Left ventricle myocardium inferior (tissue), 1 donor: Measurements from ENCODE around the gene COPS4. TPM values are rescaled to one million over a fixed set of nuclear protein-coding genes. Genes with fewer than 3 reads are reported as not detected.

ENCODE experiments used
- DNase-seq: peaks from one replicate; pipeline ENCODE4 v3.0.0-alpha.2; 2020
- H3K27ac ChIP-seq: fragments of 200-600 bp; replicated peaks from 2 replicates; pipeline ENCODE4 v1.8.0; 2021
- H3K27me3 ChIP-seq: fragments of 200-600 bp; 2 replicates; pipeline ENCODE4 v1.8.0; 2021; ENCODE audit warnings: low read depth
- H3K36me3 ChIP-seq: fragments of 200-600 bp; 2 replicates; pipeline ENCODE4 v1.8.0; 2021
- H3K4me1 ChIP-seq: fragments of 200-600 bp; 2 replicates; pipeline ENCODE4 v1.8.0; 2021
- H3K4me3 ChIP-seq: fragments of 200-600 bp; 2 replicates; pipeline ENCODE4 v1.8.0; 2021; ENCODE audit warnings: mild to moderate bottlenecking, moderate library complexity
- H3K9me3 ChIP-seq: fragments of 200-600 bp; replicated peaks from 2 replicates; pipeline ENCODE4 v1.8.0; 2021
- intact Hi-C: fragments of 100-400 bp; cut with micrococcal nuclease; formaldehyde crosslinking; loops from one replicate; pipeline ENCODE4 v1.11.0; 2022
- total RNA-seq: library from RNA; stranded (reverse); fragmentation: NEBNext Ultra II Directional; extraction: Animal tissue kit (Norgen Biotek cat#: 25700); gene quantifications from one replicate; pipeline ENCODE4 v1.2.1, GENCODE V29; 2021
- TF ChIP-seq, protein P1 (sequence below): fragments of 200-600 bp; IDR thresholded peaks from 2 replicates; pipeline ENCODE4 v1.8.0; 2021; ENCODE audit warnings: antibody characterized with exemption, mild to moderate bottlenecking, borderline replicate concordance
- donor health status: DM: no; HTN: yes; CAD: no; lungs with severe emphysema.

COPS4 gene
- total RNA-seq, 1 donor from 2014 or later: 53.6 TPM

DNA sequence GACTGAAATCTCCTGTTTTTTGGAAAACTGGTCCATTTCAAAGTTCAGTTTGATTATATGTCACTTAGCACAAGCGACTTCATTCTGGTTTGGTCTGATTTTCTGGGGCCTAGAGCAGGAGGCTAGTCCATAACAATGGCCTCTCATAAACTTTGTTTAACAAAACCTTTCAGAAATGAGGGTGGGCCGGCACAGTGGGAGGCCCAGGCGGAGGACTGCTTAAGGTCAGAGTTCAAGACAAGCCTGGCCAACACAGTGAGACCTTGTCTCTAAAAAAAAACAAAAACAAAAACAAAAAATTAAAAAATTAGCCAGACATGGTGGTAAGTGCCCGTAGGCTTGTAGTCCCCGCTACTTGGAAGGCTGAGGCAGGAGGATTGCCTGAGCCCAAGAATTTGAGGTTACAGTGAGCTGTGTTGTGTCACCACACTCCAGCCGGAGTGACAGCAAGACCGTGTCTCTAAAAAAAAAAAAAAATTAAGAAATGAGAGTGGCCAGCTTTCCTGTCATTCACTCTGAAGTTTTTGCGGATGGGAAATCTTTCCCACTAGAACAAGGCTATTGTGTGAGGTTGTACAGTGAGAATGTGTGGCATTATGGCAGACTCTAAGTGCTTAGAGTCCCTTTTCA, 80.8 kb downstream of the COPS4 start:
- intact Hi-C loops: no loop called here
- Histone ChIP-seq H3K4me1 (no peaks in the 10 kb centered on the region), H3K27ac (no peak overlapping the region), H3K36me3 (no peaks in the 10 kb centered on the region), H3K27me3 (peaks cover 11% of the 10 kb centered on the region), H3K4me3 (no peak overlapping the region), H3K9me3 (no peaks in the 10 kb centered on the region)
- no peak for DNase-seq
- TF ChIP-seq, protein P1, sequence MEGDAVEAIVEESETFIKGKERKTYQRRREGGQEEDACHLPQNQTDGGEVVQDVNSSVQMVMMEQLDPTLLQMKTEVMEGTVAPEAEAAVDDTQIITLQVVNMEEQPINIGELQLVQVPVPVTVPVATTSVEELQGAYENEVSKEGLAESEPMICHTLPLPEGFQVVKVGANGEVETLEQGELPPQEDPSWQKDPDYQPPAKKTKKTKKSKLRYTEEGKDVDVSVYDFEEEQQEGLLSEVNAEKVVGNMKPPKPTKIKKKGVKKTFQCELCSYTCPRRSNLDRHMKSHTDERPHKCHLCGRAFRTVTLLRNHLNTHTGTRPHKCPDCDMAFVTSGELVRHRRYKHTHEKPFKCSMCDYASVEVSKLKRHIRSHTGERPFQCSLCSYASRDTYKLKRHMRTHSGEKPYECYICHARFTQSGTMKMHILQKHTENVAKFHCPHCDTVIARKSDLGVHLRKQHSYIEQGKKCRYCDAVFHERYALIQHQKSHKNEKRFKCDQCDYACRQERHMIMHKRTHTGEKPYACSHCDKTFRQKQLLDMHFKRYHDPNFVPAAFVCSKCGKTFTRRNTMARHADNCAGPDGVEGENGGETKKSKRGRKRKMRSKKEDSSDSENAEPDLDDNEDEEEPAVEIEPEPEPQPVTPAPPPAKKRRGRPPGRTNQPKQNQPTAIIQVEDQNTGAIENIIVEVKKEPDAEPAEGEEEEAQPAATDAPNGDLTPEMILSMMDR: no peak

DNA sequence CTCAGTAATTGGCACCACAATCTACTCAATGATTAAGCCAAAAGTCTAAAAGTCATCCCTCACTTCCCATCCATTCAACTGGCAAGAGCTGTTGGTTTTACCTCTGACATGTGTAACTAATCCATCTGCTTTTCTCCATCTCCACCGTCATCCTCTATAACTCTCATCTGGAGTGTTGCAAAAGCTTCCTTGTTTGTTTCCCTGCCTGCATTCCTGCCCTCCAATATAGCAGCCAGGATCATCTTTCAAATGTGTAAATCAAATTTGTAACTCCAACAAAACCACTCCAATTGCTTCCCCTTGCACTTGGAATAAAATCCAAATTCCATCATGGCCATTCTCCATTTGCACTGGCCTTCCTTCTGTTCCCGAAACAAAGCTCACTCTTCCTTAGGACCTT, 83.9 kb downstream of the COPS4 start:
- Histone ChIP-seq H3K4me3 (no peak overlapping the region), H3K4me1 (no peaks in the 10 kb centered on the region), H3K27ac (no peak overlapping the region), H3K27me3 (peaks cover 6% of the 10 kb centered on the region), H3K36me3 (no peaks in the 10 kb centered on the region), H3K9me3 (peaks cover 10% of the 10 kb centered on the region)
- intact Hi-C loops: no loop called here
- TF ChIP-seq, protein P1: no peak
- DNase-seq: no peak

GRCh38 chr4:83121246-83121645, 86.3 kb downstream of the COPS4 start:
- Histone ChIP-seq H3K4me1 (no peaks in the 10 kb centered on the region), H3K27me3 (peaks cover 6% of the 10 kb centered on the region), H3K27ac (no peak overlapping the region), H3K36me3 (no peaks in the 10 kb centered on the region), H3K9me3 (peaks cover 10% of the 10 kb centered on the region), H3K4me3 (no peak overlapping the region)
- intact Hi-C loops: no loop called here
- TF ChIP-seq, protein P1: no peak
- no peak for DNase-seq

GRCh38 chr4:83124111-83124780, 89.3 kb downstream of the COPS4 start:
- no peak for DNase-seq
- no peaks in the 10 kb centered on the region for H3K4me1 ChIP-seq
- H3K36me3 ChIP-seq: no peaks in the 10 kb centered on the region
- TF ChIP-seq, protein P1: no peak
- H3K27ac ChIP-seq: no peak overlapping the region
- intact Hi-C loops: no loop called here
- peaks cover 20% of the 10 kb centered on the region for H3K9me3 ChIP-seq
- H3K27me3 ChIP-seq: no peaks in the 10 kb centered on the region
- no peak overlapping the region for H3K4me3 ChIP-seq

Other genes starting within 250 kb of the COPS4 start
- 4.5 TPM for gene SCD5, start 236.4 kb upstream of the COPS4 start, total RNA-seq
- 115 TPM for gene SEC31A, start 144.0 kb upstream of the COPS4 start, total RNA-seq
- 5.6 TPM for gene THAP9, start 134.4 kb upstream of the COPS4 start, total RNA-seq
- gene LIN54, start 24.4 kb upstream of the COPS4 start, total RNA-seq: 6.2 TPM
- 1.5 TPM for gene PLAC8, start 79.5 kb downstream of the COPS4 start, total RNA-seq
- gene COQ2, start 249.6 kb downstream of the COPS4 start, total RNA-seq: 27.3 TPM